WTC11 (cell line): Measurements from ENCODE around the gene MUC6. TPM values are rescaled to one million over a fixed set of nuclear protein-coding genes. Genes with fewer than 3 reads are reported as not detected.
A peak's percentile ranks its signal among the peaks of the same experiment; 100 is the strongest.

ENCODE experiments used
- ATAC-seq: fragments of 200-7000 bp; cut with Tn5 transposase; 2 replicates; pipeline ENCODE4 v1.10.0; 2021; ENCODE audit warnings: mild to moderate bottlenecking, moderate library complexity
- CTCF ChIA-PET: fragments of 300-600 bp; sonication (Branson Sonifier 250); formaldehyde crosslinking; loops from one replicate; lab custom pipeline; 2021; ENCODE audit warnings: antibody characterized with exemption; lab: Charles Lee
- POLR2A ChIA-PET: fragments of 350-600 bp; sonication (Branson Sonifier 250); formaldehyde crosslinking; loops from one replicate; lab custom pipeline; 2021; ENCODE audit warnings: antibody characterized with exemption; lab: Charles Lee
- DNase-seq: peaks from one replicate; pipeline ENCODE4 v3.0.0; 2021; ENCODE audit warnings: low spot score
- H3K27ac Mint-ChIP-seq: 2 replicates; pipeline ENCODE4 v1.8.0; 2021; ENCODE audit warnings: mixed read lengths
- H3K27me3 Mint-ChIP-seq: 2 replicates; pipeline ENCODE4 v1.8.0; 2021; ENCODE audit warnings: low read depth, mild to moderate bottlenecking, moderate library complexity, mixed read lengths
- H3K36me3 Mint-ChIP-seq: 2 replicates; pipeline ENCODE4 v1.8.0; 2021; ENCODE audit warnings: mixed read lengths
- H3K4me1 Mint-ChIP-seq: 2 replicates; pipeline ENCODE4 v1.8.0; 2022; ENCODE audit warnings: mixed read lengths
- H3K4me3 Mint-ChIP-seq: 2 replicates; pipeline ENCODE4 v1.8.0; 2021; ENCODE audit warnings: mild to moderate bottlenecking, moderate library complexity, mixed read lengths
- H3K9me3 Mint-ChIP-seq: 2 replicates; pipeline ENCODE4 v1.8.0; 2021; ENCODE audit warnings: mixed read lengths
- AFF4 ChIP-seq: sonication (generic); formaldehyde crosslinking; IDR thresholded peaks from 2 replicates; pipeline ENCODE4 v1.8.1; 2023; ENCODE audit warnings: mild to moderate bottlenecking, missing genetic modification reagents, borderline replicate concordance
- ATF2 ChIP-seq: sonication (generic); formaldehyde crosslinking; IDR thresholded peaks from 2 replicates; pipeline ENCODE4 v1.8.1; 2022; ENCODE audit warnings: low read depth, missing genetic modification reagents, borderline replicate concordance
- ATF3 ChIP-seq: sonication (generic); formaldehyde crosslinking; conservative IDR thresholded peaks from 2 replicates; pipeline ENCODE4 v1.8.1; 2022; ENCODE audit warnings: mild to moderate bottlenecking, missing genetic modification reagents
- EMX1 ChIP-seq: fragments of 250-450 bp; sonication (Bioruptor Pico); IDR thresholded peaks from 2 replicates; pipeline ENCODE4 v1.8.0; 2021; ENCODE audit warnings: mild to moderate bottlenecking
- FOXK1 ChIP-seq: sonication (generic); formaldehyde crosslinking; IDR thresholded peaks from 2 replicates; pipeline ENCODE4 v1.8.0; 2022; ENCODE audit warnings: mild to moderate bottlenecking, moderate library complexity, missing genetic modification reagents
- GTF2I ChIP-seq: fragments of 250-450 bp; sonication (Bioruptor Pico); conservative IDR thresholded peaks from 2 replicates; pipeline ENCODE4 v1.4.0; 2021; ENCODE audit warnings: mild to moderate bottlenecking
- HMGXB4 ChIP-seq: sonication (generic); formaldehyde crosslinking; IDR thresholded peaks from 2 replicates; pipeline ENCODE4 v1.8.1; 2023; ENCODE audit warnings: mild to moderate bottlenecking, moderate library complexity, missing genetic modification reagents
- IRF1 ChIP-seq: sonication (generic); formaldehyde crosslinking; IDR thresholded peaks from 2 replicates; pipeline ENCODE4 v1.8.0; 2023; ENCODE audit warnings: missing genetic modification reagents
- IRF2 ChIP-seq: sonication (generic); formaldehyde crosslinking; IDR thresholded peaks from 2 replicates; pipeline ENCODE4 v1.8.0; 2022; ENCODE audit warnings: low read depth, missing genetic modification reagents, borderline replicate concordance
- JAZF1 ChIP-seq: fragments of 250-450 bp; sonication (Bioruptor Pico); IDR thresholded peaks from 2 replicates; pipeline ENCODE4 v1.9.0; 2021; ENCODE audit warnings: moderate library complexity, mild to moderate bottlenecking, inconsistent platforms
- MAX ChIP-seq: sonication (generic); formaldehyde crosslinking; IDR thresholded peaks from 2 replicates; pipeline ENCODE4 v1.8.0; 2022; ENCODE audit warnings: mild to moderate bottlenecking, missing genetic modification reagents
- NR1H2 ChIP-seq: sonication (generic); formaldehyde crosslinking; IDR thresholded peaks from 2 replicates; pipeline ENCODE4 v1.9.0; 2021; ENCODE audit warnings: mild to moderate bottlenecking, moderate library complexity, missing genetic modification reagents
- PRRX2 ChIP-seq: fragments of 250-450 bp; sonication (Bioruptor Pico); IDR thresholded peaks from 2 replicates; pipeline ENCODE4 v1.8.0; 2021; ENCODE audit warnings: mild to moderate bottlenecking
- RELA ChIP-seq: sonication (generic); formaldehyde crosslinking; IDR thresholded peaks from 2 replicates; pipeline ENCODE4 v1.8.1; 2022; ENCODE audit warnings: missing genetic modification reagents, mild to moderate bottlenecking, borderline replicate concordance
- SOX15 ChIP-seq: fragments of 250-450 bp; sonication (Bioruptor Pico); IDR thresholded peaks from 2 replicates; pipeline ENCODE4 v1.9.0; 2021; ENCODE audit warnings: mild to moderate bottlenecking
- ZNF263 ChIP-seq: sonication (generic); formaldehyde crosslinking; IDR thresholded peaks from 2 replicates; pipeline ENCODE4 v1.8.1; 2022; ENCODE audit warnings: low read depth, mild to moderate bottlenecking, moderate library complexity, missing genetic modification reagents
- total RNA-seq: library from RNA; stranded (reverse); gene quantifications from 3 replicates; pipeline ENCODE4 v1.2.3, GENCODE V29; 2021

MUC6 gene
- total RNA-seq, 1 experiment from 2014 or later = 0.13 TPM

- TF ChIP-seq GTF2I (no peak), NR1H2 (CRISPR knock-in tag) (no peak), RELA (CRISPR knock-in tag) (no peak), ATF3 (CRISPR knock-in tag) (no peak), HMGXB4 (no peak), MAX (CRISPR knock-in tag) (no peak), ZNF263 (CRISPR knock-in tag) (no peak), SOX15 (CRISPR knock-in tag) (no peak), EMX1 (CRISPR knock-in tag) (no peak), IRF1 (CRISPR knock-in tag) (no peak), AFF4 (CRISPR knock-in tag) (no peak), ATF2 (CRISPR knock-in tag) (no peak), JAZF1 (CRISPR knock-in tag) (no peak), FOXK1 (CRISPR knock-in tag) (no peak)
- Mint-ChIP-seq H3K4me1 (no peaks in the 10 kb centered on the region), H3K9me3 (no peaks in the 10 kb centered on the region), H3K27ac (no peak overlapping the region), H3K36me3 (no peaks in the 10 kb centered on the region), H3K27me3 (no peaks in the 10 kb centered on the region), H3K4me3 (no peak overlapping the region)
- CTCF ChIA-PET = interaction anchor here (0.6 to 2.0 kb wide), 5 partner anchors 27 to 217 kb away, joined by 3 to 5 read pairs (median 3); no protein-coding TSS in a partner anchor
- DNase-seq (no peak), ATAC-seq (no peak)
- POLR2A ChIA-PET = no interaction called here
Measured at GRCh38 chr11:1055109-1055703, 18.7 kb upstream of the MUC6 start.

GRCh38 chr11:1054143-1055108 lies 17.9 kb upstream of the MUC6 start:
- H3K4me1 Mint-ChIP-seq = no peaks in the 10 kb centered on the region
- no peaks in the 10 kb centered on the region for H3K27me3 Mint-ChIP-seq
- no peak for TF ChIP-seq IRF2
- TF ChIP-seq PRRX2 = no peak
- ChIA-PET CTCF (interaction anchor here (0.6 to 2.0 kb wide), 6 partner anchors 27 to 216 kb away, joined by 3 to 5 read pairs (median 3); no protein-coding TSS in a partner anchor), POLR2A (no interaction called here)
- H3K4me3 Mint-ChIP-seq = no peak overlapping the region
- H3K27ac Mint-ChIP-seq = no peak overlapping the region
- peak; percentile 11 for DNase-seq
- no peaks in the 10 kb centered on the region for H3K36me3 Mint-ChIP-seq
- no peak for ATAC-seq
- no peaks in the 10 kb centered on the region for H3K9me3 Mint-ChIP-seq
